Measurements from ENCODE around the gene MESD. TPM values are rescaled to one million over a fixed set of nuclear protein-coding genes. Genes with fewer than 3 reads are reported as not detected.

Gene MESD
- total RNA-seq, 3 donors from 2014 or later (not counting 1 experiment from before 2014, with no cell fraction given) = 14.7 to 26.0 (median 24.5) TPM

GRCh38 chr15:80904998-80905397, 84.6 kb downstream of the MESD start:
- 93% methylated on average over 5 of the region's 5 CpGs for WGBS (ENCODE audit: insufficient coverage)
- Mint-ChIP-seq H3K4me1 (no peaks in the 10 kb centered on the region), H3K27me3 (ENCODE audit: low read depth in 2 of 2) (no peaks in the 10 kb centered on the region), H3K36me3 (no peaks in the 10 kb centered on the region), H3K27ac (no peak overlapping the region), H3K9me3 (no peaks in the 10 kb centered on the region), H3K4me3 (no peak overlapping the region)
- intact Hi-C loops (cut with micrococcal nuclease) = no loop called here
- no peak for TF ChIP-seq CTCF (IDR thresholded peaks at IDR 0.05)
- Histone ChIP-seq H3K9me3 (ENCODE audit: control insufficient read depth, insufficient read depth, low read length) (no peaks in the 10 kb centered on the region), H3K27me3 (ENCODE audit: control insufficient read depth, insufficient read depth, low read length) (no peaks in the 10 kb centered on the region), H3K36me3 (ENCODE audit: control insufficient read depth, insufficient read depth, low read length) (no peaks in the 10 kb centered on the region), H3K27ac (ENCODE audit: low read length) (no peak overlapping the region), H3K4me1 (ENCODE audit: control insufficient read depth, insufficient read depth, low read length) (no peaks in the 10 kb centered on the region), H3K4me3 (ENCODE audit: low read length) (no peak overlapping the region)
- DNase-seq = no peak
- ATAC-seq = no peak

- WGBS (ENCODE audit: insufficient coverage) = 90% methylated on average over 10 of the region's 10 CpGs
- ATAC-seq (no peak), DNase-seq (no peak)
- no peaks in the 10 kb centered on the region for H3K27me3 Mint-ChIP-seq (ENCODE audit: low read depth in 2 of 2)
- Histone ChIP-seq H3K9me3 (ENCODE audit: control insufficient read depth, insufficient read depth, low read length) (no peaks in the 10 kb centered on the region), H3K27ac (ENCODE audit: low read length) (no peak overlapping the region), H3K4me3 (ENCODE audit: low read length) (no peak overlapping the region), H3K36me3 (ENCODE audit: control insufficient read depth, insufficient read depth, low read length) (no peaks in the 10 kb centered on the region), H3K4me1 (ENCODE audit: control insufficient read depth, insufficient read depth, low read length) (no peaks in the 10 kb centered on the region), H3K27me3 (ENCODE audit: control insufficient read depth, insufficient read depth, low read length) (no peaks in the 10 kb centered on the region)
- no peak for TF ChIP-seq CTCF (IDR thresholded peaks at IDR 0.05)
- H3K4me1 Mint-ChIP-seq = no peaks in the 10 kb centered on the region
- H3K27ac Mint-ChIP-seq = no peak overlapping the region
- H3K4me3 Mint-ChIP-seq = no peak overlapping the region
- intact Hi-C loops (cut with micrococcal nuclease) = no loop called here
- no peaks in the 10 kb centered on the region for H3K36me3 Mint-ChIP-seq
- no peaks in the 10 kb centered on the region for H3K9me3 Mint-ChIP-seq
Observed at GRCh38 chr15:80902298-80902801, 87.3 kb downstream of the MESD start.

GRCh38 chr15:80898040-80898439, 91.6 kb downstream of the MESD start:
- Mint-ChIP-seq H3K36me3 (no peaks in the 10 kb centered on the region), H3K27me3 (ENCODE audit: low read depth in 2 of 2) (no peaks in the 10 kb centered on the region), H3K27ac (no peak overlapping the region), H3K4me1 (no peaks in the 10 kb centered on the region), H3K4me3 (no peak overlapping the region), H3K9me3 (no peaks in the 10 kb centered on the region)
- H3K4me1 ChIP-seq (ENCODE audit: control insufficient read depth, insufficient read depth, low read length) = no peaks in the 10 kb centered on the region
- ATAC-seq = no peak
- no peak overlapping the region for H3K4me3 ChIP-seq (ENCODE audit: low read length)
- intact Hi-C loops (cut with micrococcal nuclease) = no loop called here
- DNase-seq = no peak
- no peak for TF ChIP-seq CTCF (IDR thresholded peaks at IDR 0.05)
- no peaks in the 10 kb centered on the region for H3K27me3 ChIP-seq (ENCODE audit: control insufficient read depth, insufficient read depth, low read length)
- no peak overlapping the region for H3K27ac ChIP-seq (ENCODE audit: low read length)
- 93% methylated on average over 2 of the region's 2 CpGs for WGBS (ENCODE audit: insufficient coverage)
- no peaks in the 10 kb centered on the region for H3K9me3 ChIP-seq (ENCODE audit: control insufficient read depth, insufficient read depth, low read length)
- H3K36me3 ChIP-seq (ENCODE audit: control insufficient read depth, insufficient read depth, low read length) = no peaks in the 10 kb centered on the region

Other genes with a start within 250 kb of the MESD start
- under 1 TPM in 2 of 3 donors, not detected in 1; 0.07 to 0.82 TPM for gene CEMIP, start 210.4 kb downstream of the MESD start, total RNA-seq
- 10 to 100 TPM; 13.4 to 19.6 (median 17.5) TPM for gene TLNRD1, start 11.1 kb upstream of the MESD start, total RNA-seq
- gene CFAP161, start 144.5 kb upstream of the MESD start, total RNA-seq = 1 to 10 TPM in 1 of 3 donors, under 1 TPM in 1, not detected in 1; 0.53 to 1.3 TPM
- 100 to 1,000 TPM in 2 of 3 donors, 10 to 100 TPM in 1; 98.1 to 153 (median 114) TPM for gene IL16, start 207.1 kb upstream of the MESD start, total RNA-seq

All from natural killer cell (primary cell).